Measurements from ENCODE around the gene KLHL29. TPM values are rescaled to one million over a fixed set of nuclear protein-coding genes. Genes with fewer than 3 reads are reported as not detected.

The KLHL29 gene
- total and polyA plus RNA-seq, 2 donors (not counting 3 experiments of a cell fraction or from before 2014, with no cell fraction given): 4.6 to 12.7 TPM

DNA sequence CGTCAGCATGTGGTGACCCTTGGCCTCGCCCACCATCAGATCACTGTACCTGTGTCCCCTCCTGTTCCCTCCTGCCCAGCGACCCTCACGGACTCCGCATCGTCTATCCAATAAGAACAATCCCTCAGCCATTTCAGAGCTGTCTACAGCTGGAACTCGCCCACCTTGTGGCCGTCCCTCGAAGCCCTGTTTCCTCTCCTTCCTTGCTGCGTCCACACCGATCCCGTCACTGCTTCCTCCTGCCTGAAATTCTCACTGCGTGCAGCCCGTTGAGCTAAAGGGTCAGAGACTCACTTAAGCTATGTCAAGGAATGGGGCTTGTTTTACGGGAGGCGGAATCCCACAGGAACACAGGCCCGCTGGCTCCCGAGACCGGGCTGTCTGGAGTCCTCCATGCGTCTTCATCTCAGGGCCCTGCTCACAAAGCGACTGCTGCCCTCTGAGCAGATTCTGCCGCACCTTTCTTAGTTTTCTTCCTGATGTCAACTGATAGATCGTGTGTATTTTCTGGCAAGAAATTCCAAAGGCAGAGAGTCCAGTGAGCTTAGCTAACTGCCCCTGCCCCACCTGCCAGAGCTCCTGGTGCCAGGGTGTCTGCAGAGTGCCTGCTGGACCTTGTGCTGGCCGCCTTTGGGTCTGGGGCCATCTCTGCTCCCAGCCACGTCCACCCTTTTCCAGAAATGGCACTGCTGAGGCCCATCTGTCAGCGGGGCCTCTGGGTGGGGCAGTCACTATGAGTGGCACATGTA, 35.3 kb downstream of the KLHL29 start:
- CTCF ChIA-PET: no interaction called here
- no peaks in the 10 kb centered on the region for H4K20me1 ChIP-seq (replicated peaks; ENCODE audit: control insufficient read depth, extremely low read depth, insufficient read depth, low read length)

More for the DNA sequence above, 35.3 kb downstream of the KLHL29 start:
- Histone ChIP-seq H3K4me3 (replicated peaks in 1 of 3; ENCODE audit: insufficient read depth in 1 of 3, low read depth in 1 of 3, low read length in 3 of 3) (no peak overlapping the region), H3K9me3 (replicated peaks; ENCODE audit: control insufficient read depth, insufficient read depth, low read length) (no peaks in the 10 kb centered on the region), H3K36me3 (ENCODE audit: control insufficient read depth in 2 of 2, extremely low read depth in 1 of 2, insufficient read depth in 2 of 2, low read length in 2 of 2) (no peaks in the 10 kb centered on the region), H2AFZ (ENCODE audit: low read depth, low read length) (no peak overlapping the region), H3K9ac (replicated peaks; ENCODE audit: extremely low read depth, insufficient read depth, low read length) (no peak overlapping the region), H3K4me2 (ENCODE audit: insufficient read depth, low read length) (no peak overlapping the region), H3K4me1 (ENCODE audit: control insufficient read depth, extremely low read depth, insufficient read depth, low read length) (no peaks in the 10 kb centered on the region), H3K79me2 (ENCODE audit: control insufficient read depth, insufficient read depth, low read length) (no peaks in the 10 kb centered on the region), H3K9me1 (replicated peaks; ENCODE audit: control insufficient read depth, extremely low read depth, insufficient read depth, low read length) (no peaks in the 10 kb centered on the region), H3K27ac (ENCODE audit: insufficient read depth, low read depth, low read length) (no peak overlapping the region), H3K27me3 (ENCODE audit: control insufficient read depth in 2 of 2, insufficient read depth in 2 of 2, low read length in 2 of 2) (no peaks in the 10 kb centered on the region)
- TF ChIP-seq, protein P1, sequence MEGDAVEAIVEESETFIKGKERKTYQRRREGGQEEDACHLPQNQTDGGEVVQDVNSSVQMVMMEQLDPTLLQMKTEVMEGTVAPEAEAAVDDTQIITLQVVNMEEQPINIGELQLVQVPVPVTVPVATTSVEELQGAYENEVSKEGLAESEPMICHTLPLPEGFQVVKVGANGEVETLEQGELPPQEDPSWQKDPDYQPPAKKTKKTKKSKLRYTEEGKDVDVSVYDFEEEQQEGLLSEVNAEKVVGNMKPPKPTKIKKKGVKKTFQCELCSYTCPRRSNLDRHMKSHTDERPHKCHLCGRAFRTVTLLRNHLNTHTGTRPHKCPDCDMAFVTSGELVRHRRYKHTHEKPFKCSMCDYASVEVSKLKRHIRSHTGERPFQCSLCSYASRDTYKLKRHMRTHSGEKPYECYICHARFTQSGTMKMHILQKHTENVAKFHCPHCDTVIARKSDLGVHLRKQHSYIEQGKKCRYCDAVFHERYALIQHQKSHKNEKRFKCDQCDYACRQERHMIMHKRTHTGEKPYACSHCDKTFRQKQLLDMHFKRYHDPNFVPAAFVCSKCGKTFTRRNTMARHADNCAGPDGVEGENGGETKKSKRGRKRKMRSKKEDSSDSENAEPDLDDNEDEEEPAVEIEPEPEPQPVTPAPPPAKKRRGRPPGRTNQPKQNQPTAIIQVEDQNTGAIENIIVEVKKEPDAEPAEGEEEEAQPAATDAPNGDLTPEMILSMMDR (IDR thresholded peaks at IDR 0.05; ENCODE audit: extremely low read depth in 1 of 2, insufficient read depth in 1 of 2, low read depth in 1 of 2, low read length in 2 of 2): no peak
- TF ChIP-seq POLR2AphosphoS5 (IDR thresholded peaks at IDR 0.05; ENCODE audit: insufficient read depth, low read depth, low read length) (no peak), GATA2 (IDR thresholded peaks at IDR 0.05; ENCODE audit: insufficient read depth, insufficient read length, low read depth, low read length) (no peak), EZH2 (IDR thresholded peaks at IDR 0.05; ENCODE audit: borderline replicate concordance, low read depth, low read length, severe bottlenecking) (no peak), MYC (IDR thresholded peaks at IDR 0.05; ENCODE audit: low read depth, low read length) (no peak), MAX (IDR thresholded peaks at IDR 0.05; ENCODE audit: insufficient read depth, insufficient read length) (no peak), JUN (IDR thresholded peaks at IDR 0.05; ENCODE audit: borderline replicate concordance, insufficient read depth, insufficient read length, low read depth) (no peak), POLR2A (IDR thresholded peaks at IDR 0.05; ENCODE audit: low read depth, low read length) (no peak), FOS (IDR thresholded peaks at IDR 0.05; ENCODE audit: borderline replicate concordance, insufficient read depth, low read length) (no peak)
- intact Hi-C loops (cut with micrococcal nuclease) (no loop called here), dilution Hi-C loops (cut with MboI; ENCODE audit: extremely low pct_ligation_motif_present, low sequenced_read_pairs) (no loop called here)
- POLR2A ChIA-PET: no interaction called here
- DNase-seq (ENCODE audit: low read depth, low spot score): no peak
- FAIRE-seq: no peak
- no TSS peak for BruUV-seq (replicated peaks)

Measured in endothelial cell of umbilical vein (primary cell).